A549 (cell line): ENCODE measurements around the gene NCSTN. TPM values are rescaled to one million over a fixed set of nuclear protein-coding genes. Genes with fewer than 3 reads are reported as not detected.

Experiments used
- ATAC-seq, 2 experiments: fragments of 200-7000 bp in 1 of 2; fragments of >200 bp in 1 of 2; cut with Nextera tagmentation in 1 of 2; cut with Tn5 transposase in 1 of 2; 3 replicates each; pipeline versions ENCODE4 v1.8.0 to v1.9.1; 2018 to 2020; ENCODE audit warnings: mild to moderate bottlenecking in 1 of 2, moderate library complexity in 1 of 2
- CTCF ChIA-PET: fragments of 300-600 bp; sonication (Branson Sonifier 250); formaldehyde crosslinking; extraction: SDS; loops from one replicate; lab custom pipeline; 2021; ENCODE audit warnings: antibody characterized with exemption, inconsistent platforms; lab: Yijun Ruan, JAX
- POLR2A ChIA-PET: fragments of 350-600 bp; formaldehyde crosslinking; extraction: SDS; loops from one replicate; lab custom pipeline; 2021; ENCODE audit warnings: antibody characterized with exemption, inconsistent platforms; lab: Yijun Ruan, JAX
- DNase-seq, 2 experiments: peaks; one replicate each; pipeline versions ENCODE4 v3.0.0 to v3.0.0-alpha.2; 2011 to 2016; ENCODE audit warnings: low read depth in 1 of 2, low spot score in 1 of 2
- FAIRE-seq: peaks from 2 replicates; lab custom pipeline; 2011; peaks lifted over from hg19 to GRCh38; lab: Jason Lieb, UNC
- H3K27ac ChIP-seq, 2 experiments: fragments of >200 bp; sonication (Bioruptor Twin); formaldehyde crosslinking; 3 replicates each; pipeline ENCODE4 v1.5.1; 2016 to 2017
- H3K4me1 ChIP-seq: fragments of >200 bp; sonication (Bioruptor Twin); formaldehyde crosslinking; 3 replicates; pipeline ENCODE4 v1.6.1; 2016
- H3K4me2 ChIP-seq: fragments of >200 bp; sonication (Bioruptor Twin); formaldehyde crosslinking; 3 replicates; pipeline ENCODE4 v1.6.1; 2016
- H3K4me3 ChIP-seq: fragments of >200 bp; sonication (Bioruptor Twin); formaldehyde crosslinking; 3 replicates; pipeline ENCODE4 v1.5.1; 2016
- H3K9me3 ChIP-seq: fragments of >200 bp; sonication (Bioruptor Twin); formaldehyde crosslinking; 3 replicates; pipeline ENCODE4 v1.6.1; 2016
- BCL3 ChIP-seq: fragments of >200 bp; sonication (Bioruptor Twin); formaldehyde crosslinking; IDR thresholded peaks from 3 replicates; pipeline ENCODE4 v1.6.1; 2016
- BHLHE40 ChIP-seq: IDR thresholded peaks from 2 replicates; pipeline ENCODE4 v1.6.1; 2012; ENCODE audit warnings: low read depth, low read length, inconsistent platforms
- CBX2 ChIP-seq: fragments of 200-600 bp; sonication (generic); IDR thresholded peaks from 2 replicates; pipeline ENCODE4 v1.6.1; 2016; ENCODE audit warnings: low read depth, mild to moderate bottlenecking, borderline replicate concordance
- CBX8 ChIP-seq: fragments of 200-600 bp; sonication (generic); IDR thresholded peaks from 2 replicates; pipeline ENCODE4 v1.6.1; 2016
- CEBPB ChIP-seq, 2 experiments: fragments of >200 bp in 1 of 2; sonication (Bioruptor Twin) in 1 of 2; formaldehyde crosslinking in 1 of 2; IDR thresholded peaks; 2 replicates each; pipeline ENCODE4 v1.6.1; 2012 to 2016
- CTCF ChIP-seq: fragments of >200 bp; sonication (Bioruptor Twin); formaldehyde crosslinking; IDR thresholded peaks from 3 replicates; pipeline ENCODE4 v1.5.1; 2016
- ESRRA ChIP-seq: fragments of 150-350 bp; IDR thresholded peaks from 2 replicates; pipeline ENCODE4 v1.6.1; 2014; ENCODE audit warnings: mild to moderate bottlenecking, low read length, borderline replicate concordance
- FOSL2 ChIP-seq, 2 experiments: fragments of 450-650 bp in 1 of 2; fragments of >200 bp in 1 of 2; sonication (Bioruptor Twin) in 1 of 2; formaldehyde crosslinking; IDR thresholded peaks; 2 replicates each; pipeline versions ENCODE4 v1.5.0 to v1.6.1; 2016 to 2020; ENCODE audit warnings: mild to moderate bottlenecking in 1 of 2, moderate library complexity in 1 of 2
- FOXS1 ChIP-seq: fragments of 250-450 bp; sonication (Bioruptor Pico); IDR thresholded peaks from 2 replicates; pipeline ENCODE4 v1.5.0; 2020; ENCODE audit warnings: mild to moderate bottlenecking, moderate library complexity
- HES2 ChIP-seq: fragments of >200 bp; sonication (Bioruptor Twin); formaldehyde crosslinking; IDR thresholded peaks from 2 replicates; pipeline ENCODE4 v1.6.1; 2016
- HOXB13 ChIP-seq: fragments of 250-450 bp; sonication (Bioruptor Pico); IDR thresholded peaks from 2 replicates; pipeline ENCODE4 v1.5.0; 2020; ENCODE audit warnings: low read depth, mild to moderate bottlenecking, moderate library complexity
- JUN ChIP-seq, 2 experiments: fragments of >200 bp; sonication (Bioruptor Twin); formaldehyde crosslinking; IDR thresholded peaks; 2 replicates in 1 of 2; 3 replicates in 1 of 2; pipeline ENCODE4 v1.6.1; 2016 to 2017
- JUNB ChIP-seq: fragments of >200 bp; sonication (Bioruptor Twin); formaldehyde crosslinking; IDR thresholded peaks from 2 replicates; pipeline ENCODE4 v1.6.1; 2016
- KDM5A ChIP-seq: fragments of 200-600 bp; sonication (generic); IDR thresholded peaks from 2 replicates; pipeline ENCODE4 v1.6.1; 2016; ENCODE audit warnings: antibody characterized with exemption, mild to moderate bottlenecking
- MAFK ChIP-seq: fragments of 450-650 bp; IDR thresholded peaks from 2 replicates; pipeline ENCODE4 v1.6.1; 2014; ENCODE audit not compliant: partially characterized antibody
- MAZ ChIP-seq: fragments of 150-350 bp; IDR thresholded peaks from 2 replicates; pipeline ENCODE4 v1.6.1; 2014; ENCODE audit warnings: antibody characterized with exemption, low read depth, low read length, borderline replicate concordance
- MYC ChIP-seq: IDR thresholded peaks from 2 replicates; pipeline ENCODE4 v1.6.1; 2012; ENCODE audit warnings: mild to moderate bottlenecking, inconsistent platforms, low read length, improper control_type of control experiment, borderline replicate concordance
- PHF8 ChIP-seq: fragments of 200-600 bp; sonication (generic); IDR thresholded peaks from 2 replicates; pipeline ENCODE4 v1.6.1; 2016; ENCODE audit warnings: low read depth, mild to moderate bottlenecking, antibody characterized with exemption, moderate library complexity, borderline replicate concordance
- REST ChIP-seq: fragments of 200-600 bp; sonication (generic); IDR thresholded peaks from 2 replicates; pipeline ENCODE4 v1.6.1; 2016; ENCODE audit warnings: antibody characterized with exemption, mild to moderate bottlenecking, moderate library complexity
- RFX5 ChIP-seq: fragments of 450-650 bp; IDR thresholded peaks from 2 replicates; pipeline ENCODE4 v1.7.1; 2014; ENCODE audit warnings: antibody characterized with exemption, mild to moderate bottlenecking, moderate library complexity
- RNF2 ChIP-seq: fragments of 200-600 bp; sonication (generic); IDR thresholded peaks from 2 replicates; pipeline ENCODE4 v1.6.1; 2016; ENCODE audit warnings: low read depth, mild to moderate bottlenecking, antibody characterized with exemption, moderate library complexity, borderline replicate concordance
- TFCP2L1 ChIP-seq: fragments of 250-450 bp; sonication (Bioruptor Pico); IDR thresholded peaks from 2 replicates; pipeline ENCODE4 v1.5.0; 2021; ENCODE audit warnings: mild to moderate bottlenecking
- WGBS: methylation state at CpG from one replicate; pipeline ENCODE4 v1.1.6; 2017; ENCODE audit errors: missing lambda C conversion rate; 5-methylcytosine and 5-hydroxymethylcytosine counted together
- polyA plus RNA-seq, 4 experiments: library from polyadenylated mRNA; depleted of rRNA in 3 of 4; stranded (reverse); fragments of >200 nt; fragmentation: RNase III in 1 of 4; extraction: RNeasy Plus Mini Kit Qiagen cat#74134 plus additional on column Dnase treatment in 1 of 4; gene quantifications; 2 replicates in 3 of 4; 3 replicates in 1 of 4; pipeline ENCODE4 v1.2.3, GENCODE V29; 2011 to 2017

The NCSTN gene
- polyA plus RNA-seq, 2 of the 4 experiments (the other 2 are of a cell fraction), result 41.6 to 91.6 TPM

GRCh38 chr1:160404094-160404493 is 60.9 kb downstream of the NCSTN start (continued):
- TF ChIP-seq CBX2 (no peak), RFX5 (no peak), TFCP2L1 (CRISPR knock-in tag) (no peak), JUNB (no peak)

GRCh38 chr1:160405331-160405877 is 62.2 kb downstream of the NCSTN start:
- no peak for ATAC-seq
- 95% methylated on average over 2 of the region's 2 CpGs for WGBS
- no peak overlapping the region for H3K27ac ChIP-seq
- peaks cover 23% of the 10 kb centered on the region; the same call in 2 of the 3 replicates for H3K4me1 ChIP-seq
- ChIA-PET CTCF (interaction anchor here (1.1 to 1.6 kb wide), 2 partner anchors 10 to 29 kb away, joined by 3 to 5 read pairs; no protein-coding TSS in a partner anchor), POLR2A (no interaction called here)
- no peak overlapping the region for H3K4me3 ChIP-seq
- no peak for FAIRE-seq
- H3K9me3 ChIP-seq, result no peaks in the 10 kb centered on the region
- no peak overlapping the region for H3K4me2 ChIP-seq
- no peak for DNase-seq
- TF ChIP-seq CBX8, result no peak
- TF ChIP-seq MAZ, result no peak
- no peak for TF ChIP-seq ESRRA
- no peak for TF ChIP-seq BCL3
- no peak for TF ChIP-seq PHF8
- TF ChIP-seq CEBPB (IDR thresholded peaks at IDR 0.05), result no peak
- TF ChIP-seq TFCP2L1 (CRISPR knock-in tag), result no peak
- TF ChIP-seq CTCF, result no peak
- no peak for TF ChIP-seq RNF2
- TF ChIP-seq MAFK, result no peak
- TF ChIP-seq FOXS1 (CRISPR knock-in tag), result no peak
- no peak for TF ChIP-seq MYC
- no peak for TF ChIP-seq JUN (IDR thresholded peaks at IDR 0.05)

- no peak for ATAC-seq
- peaks cover 19% of the 10 kb centered on the region; the same call in 2 of the 3 replicates for H3K4me1 ChIP-seq
- no peak overlapping the region for H3K4me3 ChIP-seq
- no peak for DNase-seq
- no peak overlapping the region for H3K4me2 ChIP-seq
- 77% methylated on average over 15 of the region's 15 CpGs for WGBS
- no peaks in the 10 kb centered on the region for H3K9me3 ChIP-seq
- ChIA-PET POLR2A (no interaction called here), CTCF (interaction anchor here (1.1 to 1.6 kb wide), 2 partner anchors 9 to 30 kb away, joined by 3 to 5 read pairs; no protein-coding TSS in a partner anchor)
- no peak overlapping the region for H3K27ac ChIP-seq
- no peak for FAIRE-seq
- no peak for TF ChIP-seq HES2
- TF ChIP-seq FOXS1 (CRISPR knock-in tag), result no peak
- TF ChIP-seq MAFK, result no peak
- TF ChIP-seq FOSL2 (IDR thresholded peaks at IDR 0.05), result no peak
- TF ChIP-seq FOSL2 (CRISPR knock-in tag; IDR thresholded peaks at IDR 0.05), result no peak
- TF ChIP-seq KDM5A, result no peak
- no peak for TF ChIP-seq REST
- no peak for TF ChIP-seq HOXB13 (CRISPR knock-in tag)
- no peak for TF ChIP-seq BHLHE40
- no peak for TF ChIP-seq CTCF
These were observed 63.2 kb downstream of the NCSTN start for GRCh38 chr1:160406131-160406968.
